Activated naive CD4-positive, alpha-beta T cell treated with anti-CD3 and anti-CD28 coated beads for 36 hours (primary cell): ENCODE results near the gene WIPF3. TPM values are rescaled to one million over a fixed set of nuclear protein-coding genes. Genes with fewer than 3 reads are reported as not detected.
A peak's percentile ranks its signal among the peaks of the same experiment; 100 is the strongest.

Source experiments
- CTCF ChIA-PET: fragments of 350-600 bp; sonication (Branson Sonifier 250); formaldehyde crosslinking; loops from one replicate; lab custom pipeline; 2021; ENCODE audit warnings: antibody characterized with exemption; lab: Charles Lee
- DNase-seq: peaks from one replicate; pipeline ENCODE4 v3.0.0-alpha.2; 2020
- H3K27ac Mint-ChIP-seq: one replicate; pipeline ENCODE4 v1.8.0; 2021; ENCODE audit warnings: mild to moderate bottlenecking, mixed read lengths
- H3K27me3 Mint-ChIP-seq: one replicate; pipeline ENCODE4 v1.8.0; 2021; ENCODE audit warnings: low read depth, mixed read lengths
- H3K36me3 Mint-ChIP-seq: one replicate; pipeline ENCODE4 v1.8.0; 2021; ENCODE audit warnings: low read depth, mixed read lengths
- H3K4me1 Mint-ChIP-seq: one replicate; pipeline ENCODE4 v1.8.0; 2021; ENCODE audit warnings: low read depth, mixed read lengths
- H3K4me3 Mint-ChIP-seq: one replicate; pipeline ENCODE4 v1.8.0; 2021; ENCODE audit warnings: mild to moderate bottlenecking, moderate library complexity, mixed read lengths
- H3K9me3 Mint-ChIP-seq: one replicate; pipeline ENCODE4 v1.8.0; 2021; ENCODE audit warnings: mixed read lengths
- intact Hi-C: fragments of 100-400 bp; cut with micrococcal nuclease; formaldehyde crosslinking; loops from one replicate; pipeline ENCODE4 v1.15.1; 2023
- total RNA-seq, 2 experiments: library from RNA; stranded (reverse); gene quantifications; one replicate each; pipeline ENCODE4 v1.2.3, GENCODE V29; 2021

WIPF3 gene
- total RNA-seq, 2 experiments from 2014 or later = not detected

DNA sequence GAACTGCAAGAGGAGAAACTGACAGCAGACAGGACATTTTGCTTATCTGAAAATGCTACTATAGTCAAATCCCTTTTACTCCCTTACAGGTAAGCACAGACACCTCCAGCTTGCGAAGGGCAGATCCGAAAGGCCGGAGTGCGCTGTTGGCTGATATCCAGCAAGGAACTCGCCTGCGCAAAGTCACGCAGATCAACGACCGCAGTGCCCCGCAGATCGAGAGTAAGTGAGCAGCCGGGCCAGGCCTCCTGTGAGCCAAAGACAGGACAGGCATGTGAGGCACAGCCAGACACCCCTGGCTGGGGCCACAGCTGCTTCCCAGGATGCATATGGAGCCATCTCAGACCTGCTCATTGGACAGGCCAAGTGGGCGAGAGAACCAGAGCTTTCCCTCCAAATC lies 69.4 kb downstream of the WIPF3 start:
- no peak overlapping the region for H3K27ac Mint-ChIP-seq
- intact Hi-C loops = loop anchor here (5.0 kb wide), 1 partner anchor 537 kb away; no protein-coding TSS in a partner anchor
- H3K36me3 Mint-ChIP-seq = no peaks in the 10 kb centered on the region
- H3K4me3 Mint-ChIP-seq = no peak overlapping the region
- DNase-seq = no peak
- peaks cover 2% of the 10 kb centered on the region for H3K4me1 Mint-ChIP-seq
- H3K9me3 Mint-ChIP-seq = no peaks in the 10 kb centered on the region
- CTCF ChIA-PET = interaction anchor here (0.6 kb wide), 1 partner anchor 28 kb away, joined by 3 read pairs; no protein-coding TSS in a partner anchor
- peaks cover 11% of the 10 kb centered on the region for H3K27me3 Mint-ChIP-seq

DNA sequence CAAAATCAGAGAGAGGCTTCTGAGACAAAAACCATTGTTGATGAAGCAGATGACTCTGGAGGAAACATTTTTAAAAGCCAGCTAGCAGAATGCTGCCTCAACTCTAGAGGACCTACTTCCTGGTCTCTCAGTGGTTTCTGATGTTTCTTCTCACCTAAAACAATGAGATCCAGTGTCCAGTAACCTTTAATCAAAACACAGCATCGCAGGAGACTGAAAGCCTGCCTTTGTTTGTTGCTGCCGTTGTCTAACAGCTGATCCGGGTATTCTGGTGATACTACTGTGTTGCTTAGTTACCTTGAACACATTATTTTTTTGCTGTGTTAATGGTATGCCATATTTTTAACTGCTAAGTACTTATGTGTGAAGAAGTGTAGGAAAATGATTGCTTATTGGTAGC lies 70.9 kb downstream of the WIPF3 start:
- CTCF ChIA-PET = interaction anchor here (1.4 kb wide), 1 partner anchor 32 kb away, joined by 4 read pairs; no protein-coding TSS in a partner anchor
- peaks cover 2% of the 10 kb centered on the region for H3K4me1 Mint-ChIP-seq
- intact Hi-C loops = loop anchor here (5.0 kb wide), 1 partner anchor 535 kb away; no protein-coding TSS in a partner anchor
- peaks cover 7% of the 10 kb centered on the region for H3K27me3 Mint-ChIP-seq
- no peaks in the 10 kb centered on the region for H3K9me3 Mint-ChIP-seq
- no peak overlapping the region for H3K4me3 Mint-ChIP-seq
- no peaks in the 10 kb centered on the region for H3K36me3 Mint-ChIP-seq
- DNase-seq = no peak
- H3K27ac Mint-ChIP-seq = no peak overlapping the region

DNA sequence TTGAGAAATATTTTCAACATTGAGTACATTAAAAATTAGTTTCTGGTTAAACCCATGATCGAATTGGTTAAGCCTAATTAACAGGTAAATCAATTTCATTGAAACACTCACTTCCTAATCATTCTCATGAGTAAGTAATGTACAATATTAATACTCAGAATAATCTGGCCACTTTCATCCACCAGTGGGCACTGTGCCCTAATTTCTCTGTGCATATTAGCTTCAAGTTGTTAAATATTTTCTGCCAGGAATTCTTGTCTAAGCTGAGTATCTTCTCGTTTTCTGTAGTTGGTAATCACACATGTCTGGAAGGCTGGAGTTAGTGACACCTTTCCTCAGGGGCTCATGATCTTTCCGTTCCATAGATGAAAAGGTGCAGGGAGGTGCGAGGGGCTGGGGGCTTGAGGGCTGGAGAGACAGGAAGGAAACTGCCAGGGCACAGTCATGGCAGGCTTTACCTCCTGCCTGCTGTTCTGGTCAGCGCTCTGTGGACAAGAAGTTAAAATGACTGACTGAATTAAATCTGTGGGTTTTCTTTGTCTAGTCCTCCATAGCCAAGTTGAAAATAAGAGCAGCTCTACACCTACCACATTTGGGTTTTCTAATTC lies 71.9 kb downstream of the WIPF3 start:
- Mint-ChIP-seq H3K9me3 (no peaks in the 10 kb centered on the region), H3K36me3 (no peaks in the 10 kb centered on the region), H3K4me3 (no peak overlapping the region), H3K27ac (no peak overlapping the region), H3K27me3 (peaks cover 9% of the 10 kb centered on the region), H3K4me1 (peaks cover 6% of the 10 kb centered on the region)
- intact Hi-C loops = loop anchor here (1.0 to 5.0 kb wide), 3 partner anchors 43 to 534 kb away; no protein-coding TSS in a partner anchor
- DNase-seq = peak; percentile 47
- CTCF ChIA-PET = interaction anchor here (0.5 to 2.1 kb wide), 4 partner anchors 43 to 186 kb away, joined by 3 to 8 read pairs (median 6); no protein-coding TSS in a partner anchor

DNA sequence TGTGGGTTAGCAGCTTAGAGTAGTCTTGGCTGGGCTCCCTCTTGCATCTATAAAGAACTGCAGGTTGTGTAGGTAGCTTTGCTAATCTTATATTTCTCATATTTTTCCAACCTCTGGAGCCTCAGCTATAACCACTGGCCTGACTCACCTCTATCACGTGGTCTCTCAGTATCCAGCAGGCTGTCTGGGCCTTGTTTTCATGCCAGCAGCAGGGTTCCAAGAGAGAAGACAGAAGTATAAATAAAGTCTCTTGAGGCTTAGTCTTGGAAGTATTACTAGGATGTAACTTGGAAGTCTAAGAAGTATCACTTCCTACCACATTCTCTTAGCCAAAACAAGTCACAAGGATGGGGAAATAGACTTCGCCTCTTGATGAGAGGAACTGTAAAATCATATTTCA lies 73.3 kb downstream of the WIPF3 start:
- H3K27me3 Mint-ChIP-seq = peaks cover 11% of the 10 kb centered on the region
- intact Hi-C loops = loop anchor here (5.0 kb wide), 1 partner anchor 533 kb away; no protein-coding TSS in a partner anchor
- CTCF ChIA-PET = interaction anchor here (0.9 to 2.1 kb wide), 2 partner anchors 42 to 182 kb away, joined by 3 to 7 read pairs; no protein-coding TSS in a partner anchor
- H3K9me3 Mint-ChIP-seq = no peaks in the 10 kb centered on the region
- no peak overlapping the region for H3K4me3 Mint-ChIP-seq
- peaks cover 8% of the 10 kb centered on the region for H3K4me1 Mint-ChIP-seq
- no peak for DNase-seq
- no peaks in the 10 kb centered on the region for H3K36me3 Mint-ChIP-seq
- H3K27ac Mint-ChIP-seq = no peak overlapping the region

DNA sequence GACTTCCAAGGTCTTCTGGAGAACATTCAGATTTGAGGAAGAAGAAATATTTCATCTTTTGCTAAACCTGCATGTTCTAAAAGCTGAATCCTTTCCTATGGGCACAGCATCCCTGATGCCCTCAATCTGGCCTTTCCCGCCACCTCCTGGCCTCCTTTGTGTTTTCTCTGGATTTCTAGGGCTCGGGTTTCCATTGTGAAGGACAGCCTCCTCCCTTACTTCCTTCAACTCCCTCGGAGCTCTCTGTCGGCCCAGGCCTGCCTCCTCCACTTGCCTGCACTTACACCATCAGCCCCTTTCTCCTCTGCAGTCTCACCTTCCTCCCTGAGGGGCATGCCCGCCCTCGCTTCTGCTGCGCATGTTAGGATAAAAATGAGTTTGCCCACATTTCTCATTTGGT lies 75.4 kb downstream of the WIPF3 start:
- DNase-seq = no peak
- CTCF ChIA-PET = no interaction called here
- intact Hi-C loops = no loop called here
- Mint-ChIP-seq H3K9me3 (no peaks in the 10 kb centered on the region), H3K27me3 (peaks cover 13% of the 10 kb centered on the region), H3K4me1 (peaks cover 8% of the 10 kb centered on the region), H3K4me3 (no peak overlapping the region), H3K36me3 (no peaks in the 10 kb centered on the region), H3K27ac (no peak overlapping the region)

DNA sequence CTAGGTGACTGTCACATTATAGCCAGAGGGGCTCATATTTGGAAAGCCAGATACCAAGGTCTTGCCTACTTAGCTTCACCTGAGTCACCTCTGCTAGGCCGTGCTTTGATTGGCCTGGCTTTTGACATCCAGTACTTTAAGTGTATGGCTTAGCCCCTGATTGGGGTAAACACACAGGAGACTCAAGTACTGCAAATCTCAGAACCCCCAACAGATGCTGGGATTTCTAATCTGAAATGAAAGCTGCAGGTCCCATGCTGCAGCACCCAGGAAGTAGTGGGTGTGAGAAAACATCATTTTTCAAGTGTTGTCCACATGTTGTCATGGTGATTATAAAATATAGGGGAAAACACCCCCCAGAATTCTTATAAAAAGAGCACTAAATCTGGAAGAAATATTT lies 76.2 kb downstream of the WIPF3 start:
- peaks cover 12% of the 10 kb centered on the region for H3K27me3 Mint-ChIP-seq
- peaks cover 8% of the 10 kb centered on the region for H3K4me1 Mint-ChIP-seq
- H3K4me3 Mint-ChIP-seq = no peak overlapping the region
- no peak overlapping the region for H3K27ac Mint-ChIP-seq
- CTCF ChIA-PET = no interaction called here
- H3K9me3 Mint-ChIP-seq = no peaks in the 10 kb centered on the region
- intact Hi-C loops = no loop called here
- DNase-seq = no peak
- H3K36me3 Mint-ChIP-seq = no peaks in the 10 kb centered on the region

DNA sequence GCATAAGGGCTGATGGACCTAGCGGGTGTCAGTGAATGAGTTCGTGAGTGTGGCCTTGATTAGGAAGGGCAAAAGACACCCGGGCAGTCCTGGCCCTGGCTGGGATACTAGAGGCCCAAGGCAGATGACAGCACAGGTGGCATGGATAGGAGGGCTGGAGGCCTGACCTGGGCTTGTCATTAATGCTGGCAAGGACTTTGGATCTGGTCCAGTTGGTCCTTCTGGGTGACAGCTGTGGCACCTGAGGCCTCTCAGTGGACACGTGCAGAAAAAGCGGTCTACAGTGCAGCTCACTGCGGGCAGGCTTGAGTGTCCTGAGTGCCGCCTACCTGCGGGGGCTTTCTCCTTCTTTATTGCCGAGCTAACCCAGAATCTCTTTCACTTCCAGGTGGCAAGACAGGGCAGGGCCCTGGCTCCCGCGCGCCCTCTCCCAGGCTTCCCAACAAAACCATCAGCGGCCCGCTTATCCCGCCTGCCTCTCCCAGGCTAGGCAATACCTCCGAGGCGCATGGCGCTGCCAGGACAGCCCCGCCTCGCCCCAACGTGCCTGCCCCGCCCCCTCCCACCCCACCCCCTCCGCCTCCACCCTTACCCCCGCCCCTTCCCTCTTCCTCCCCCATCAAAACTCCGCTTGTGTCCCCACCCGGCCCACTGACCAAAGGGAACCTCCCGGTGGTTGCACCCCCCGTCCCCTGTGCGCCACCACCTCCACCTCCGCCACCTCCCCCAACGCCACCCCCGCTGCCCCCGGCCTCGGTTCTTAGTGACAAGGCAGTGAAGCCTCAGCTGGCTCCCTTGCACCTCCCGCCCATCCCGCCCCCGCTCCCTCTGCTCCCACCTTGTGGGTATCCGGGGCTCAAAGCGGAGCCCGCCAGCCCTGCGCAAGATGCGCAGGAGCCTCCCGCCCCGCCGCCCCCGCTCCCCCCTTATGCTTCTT lies 77.4 kb downstream of the WIPF3 start:
- intact Hi-C loops = no loop called here
- Mint-ChIP-seq H3K4me3 (peak overlapping the region; percentile 17), H3K27me3 (peaks cover 12% of the 10 kb centered on the region), H3K4me1 (peaks cover 6% of the 10 kb centered on the region), H3K9me3 (no peaks in the 10 kb centered on the region), H3K27ac (no peak overlapping the region), H3K36me3 (no peaks in the 10 kb centered on the region)
- DNase-seq = no peak
- CTCF ChIA-PET = no interaction called here

DNA sequence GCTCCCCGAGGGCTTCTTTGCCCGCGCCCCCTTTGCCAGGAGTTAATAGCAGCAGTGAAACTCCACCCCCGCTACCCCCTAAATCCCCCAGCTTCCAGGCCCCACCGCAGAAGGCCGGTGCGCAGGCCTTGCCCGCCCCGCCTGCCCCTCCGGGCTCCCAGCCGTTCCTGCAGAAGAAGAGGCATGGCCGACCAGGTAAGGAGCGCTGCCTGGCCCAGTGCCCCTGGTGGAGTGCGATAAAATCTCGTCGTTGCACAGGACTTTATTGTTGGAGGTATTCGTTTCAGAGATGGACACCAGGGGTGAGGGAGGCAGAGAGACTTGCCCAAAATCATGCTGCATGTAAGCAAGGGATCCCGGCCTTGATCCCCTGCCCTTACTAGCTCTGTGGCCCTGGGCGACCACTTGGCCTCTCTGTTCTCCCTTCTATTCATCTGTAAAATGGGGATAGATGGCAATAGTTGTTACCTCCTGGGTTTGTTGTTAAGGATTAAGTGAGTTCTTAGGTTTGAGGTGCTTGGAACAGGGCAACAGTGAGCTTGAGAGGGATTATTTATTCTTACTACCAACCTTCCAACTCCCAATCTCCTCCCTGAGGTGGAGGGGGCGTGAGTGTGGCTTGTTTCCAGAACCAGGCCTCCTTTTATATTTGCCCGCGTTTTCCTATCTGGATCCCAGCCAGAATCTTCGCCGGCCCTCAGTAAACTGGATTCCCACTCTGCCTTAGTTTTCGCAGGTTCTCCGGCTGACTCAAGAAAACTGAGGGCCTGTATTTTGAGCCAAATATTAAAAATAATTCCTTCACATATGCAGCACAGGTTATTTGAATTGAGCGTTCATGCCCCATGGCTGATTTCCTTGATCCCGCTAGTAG lies 78.3 kb downstream of the WIPF3 start:
- Mint-ChIP-seq H3K27me3 (peaks cover 12% of the 10 kb centered on the region), H3K9me3 (no peaks in the 10 kb centered on the region), H3K36me3 (no peaks in the 10 kb centered on the region), H3K4me1 (peaks cover 6% of the 10 kb centered on the region), H3K27ac (no peak overlapping the region), H3K4me3 (no peak overlapping the region)
- no peak for DNase-seq
- intact Hi-C loops = no loop called here
- CTCF ChIA-PET = interaction anchor here (0.6 kb wide), 1 partner anchor 192 kb away, joined by 3 read pairs; no protein-coding TSS in a partner anchor

DNA sequence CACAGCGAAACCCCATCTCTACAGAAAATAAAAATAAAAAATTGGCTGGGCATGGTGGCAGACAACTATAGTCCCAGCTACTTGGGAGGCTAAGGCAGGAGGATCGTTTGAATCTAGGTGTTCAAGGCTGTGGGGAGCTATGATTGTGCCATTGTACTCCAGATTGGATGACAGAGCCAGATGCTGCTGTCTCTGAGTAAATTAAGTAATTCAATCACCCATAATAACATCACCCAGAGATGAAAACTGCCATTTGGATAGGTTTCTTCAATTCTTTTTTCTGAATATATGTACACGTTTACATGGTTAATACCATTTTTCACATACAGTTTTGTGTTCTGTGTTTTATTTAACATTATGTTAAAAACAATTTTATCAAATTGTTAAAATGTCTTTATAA lies 79.3 kb downstream of the WIPF3 start:
- no peaks in the 10 kb centered on the region for H3K36me3 Mint-ChIP-seq
- H3K9me3 Mint-ChIP-seq = no peaks in the 10 kb centered on the region
- peaks cover 12% of the 10 kb centered on the region for H3K27me3 Mint-ChIP-seq
- H3K4me3 Mint-ChIP-seq = no peak overlapping the region
- peaks cover 6% of the 10 kb centered on the region for H3K4me1 Mint-ChIP-seq
- CTCF ChIA-PET = no interaction called here
- no peak overlapping the region for H3K27ac Mint-ChIP-seq
- intact Hi-C loops = no loop called here
- DNase-seq = no peak

DNA sequence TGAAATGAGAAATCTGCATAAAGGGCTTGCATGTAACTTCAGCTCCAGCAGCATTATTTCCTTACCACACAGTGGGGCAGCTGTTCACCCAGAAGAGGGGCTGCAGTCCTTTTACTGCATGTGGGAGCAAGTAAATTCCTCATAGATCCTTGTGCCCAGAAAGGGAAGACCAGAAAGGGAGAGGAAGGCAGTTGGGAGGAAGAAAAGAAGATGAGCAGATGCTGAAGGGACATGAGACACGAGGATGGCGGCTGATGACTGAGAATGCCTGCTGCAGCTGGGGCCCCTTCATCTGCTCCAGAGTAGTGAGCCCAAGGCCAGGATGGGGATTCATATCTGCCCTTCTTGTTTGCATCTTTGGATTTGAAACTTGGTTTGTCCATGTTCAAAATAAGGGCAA lies 80.5 kb downstream of the WIPF3 start:
- no peaks in the 10 kb centered on the region for H3K9me3 Mint-ChIP-seq
- CTCF ChIA-PET = no interaction called here
- DNase-seq = no peak
- H3K36me3 Mint-ChIP-seq = no peaks in the 10 kb centered on the region
- H3K27ac Mint-ChIP-seq = no peak overlapping the region
- H3K27me3 Mint-ChIP-seq = peaks cover 12% of the 10 kb centered on the region
- H3K4me1 Mint-ChIP-seq = peaks cover 6% of the 10 kb centered on the region
- no peak overlapping the region for H3K4me3 Mint-ChIP-seq
- intact Hi-C loops = no loop called here

DNA sequence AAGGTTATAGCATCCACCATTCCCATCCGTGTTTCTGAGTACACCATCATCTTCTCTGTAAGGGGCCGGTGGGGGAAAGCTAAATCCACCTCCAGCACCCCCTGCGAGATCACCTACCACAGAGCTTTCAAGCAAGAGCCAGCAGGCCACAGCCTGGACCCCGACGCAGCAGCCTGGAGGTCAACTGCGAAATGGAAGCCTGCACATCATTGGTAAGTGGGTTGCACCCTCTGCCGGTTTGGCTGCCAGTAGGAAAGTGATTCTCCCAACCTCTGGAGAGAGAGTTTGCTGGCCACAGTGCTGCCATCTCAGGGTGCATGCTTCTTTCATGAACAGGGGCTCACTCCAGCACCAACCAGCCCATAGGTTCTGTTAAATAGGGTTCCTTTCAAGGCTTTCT lies 81.7 kb downstream of the WIPF3 start:
- Mint-ChIP-seq H3K4me1 (peaks cover 4% of the 10 kb centered on the region), H3K27me3 (peaks cover 8% of the 10 kb centered on the region)
- intact Hi-C loops = no loop called here

DNA sequence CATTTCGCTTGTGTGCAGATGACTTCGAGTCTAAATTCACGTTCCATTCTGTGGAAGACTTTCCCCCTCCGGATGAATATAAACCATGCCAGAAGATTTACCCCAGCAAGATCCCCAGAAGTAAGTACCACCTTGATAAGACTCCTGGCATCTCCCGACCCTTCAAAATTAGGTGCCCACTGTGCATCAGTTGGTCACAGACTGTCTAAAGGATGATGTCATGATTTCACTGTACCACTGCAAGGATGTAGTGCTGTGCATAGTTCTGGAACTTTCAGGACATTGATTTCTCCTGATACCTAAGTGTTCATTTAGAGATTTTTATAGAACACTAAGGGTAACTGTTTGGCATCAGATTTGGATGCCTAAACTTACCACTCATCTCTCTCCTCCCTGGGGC lies 83.0 kb downstream of the WIPF3 start:
- H3K4me1 Mint-ChIP-seq = no peaks in the 10 kb centered on the region
- CTCF ChIA-PET = no interaction called here
- H3K27me3 Mint-ChIP-seq = peaks cover 2% of the 10 kb centered on the region
- DNase-seq = no peak
- H3K36me3 Mint-ChIP-seq = no peaks in the 10 kb centered on the region
- no peaks in the 10 kb centered on the region for H3K9me3 Mint-ChIP-seq
- intact Hi-C loops = no loop called here
- H3K4me3 Mint-ChIP-seq = no peak overlapping the region
- no peak overlapping the region for H3K27ac Mint-ChIP-seq

More for the DNA sequence above, 81.7 kb downstream of the WIPF3 start:
- Mint-ChIP-seq H3K9me3 (no peaks in the 10 kb centered on the region), H3K4me3 (no peak overlapping the region), H3K36me3 (no peaks in the 10 kb centered on the region), H3K27ac (no peak overlapping the region)
- CTCF ChIA-PET = no interaction called here
- DNase-seq = no peak
